Measurements from ENCODE around the gene NRIP2. TPM values are rescaled to one million over a fixed set of nuclear protein-coding genes. Genes with fewer than 3 reads are reported as not detected.

The NRIP2 gene
- total and polyA plus RNA-seq, 9 donors: 0.83 to 15.1 (median 6.3) TPM

GRCh38 chr12:2835691-2836403 lies 1.0 kb upstream of the NRIP2 start:
- no peaks in the 10 kb centered on the region for H3K36me3 ChIP-seq
- H3K9me3 ChIP-seq: no peaks in the 10 kb centered on the region
- 39 to 54% (median 51%) methylated on average over 4 of the region's 4 CpGs for WGBS, 3 donors
- TF ChIP-seq EP300 (IDR thresholded peaks at IDR 0.05): no peak
- TF ChIP-seq POLR2A (IDR thresholded peaks at IDR 0.05): no peak
- TF ChIP-seq CTCF (IDR thresholded peaks at IDR 0.05): no peak
- no peak for DNase-seq
- no peak overlapping the region for H3K27ac ChIP-seq
- intact Hi-C loops (cut with DNase I): loop anchor here in 1 of 4 donors (10.0 kb wide), 1 partner anchor 49 kb away; no protein-coding TSS in a partner anchor
- peaks cover 10% of the 10 kb centered on the region for H3K4me1 ChIP-seq (ENCODE audit: insufficient read depth)
- no peaks in the 10 kb centered on the region for H3K27me3 ChIP-seq
- H3K4me3 ChIP-seq: no peak overlapping the region

- no peaks in the 10 kb centered on the region for H3K27me3 ChIP-seq
- H3K27ac ChIP-seq: peak overlapping the region; percentile 60 to 61
- intact Hi-C loops (cut with DNase I): loop anchor here in 1 of 4 donors (10.0 kb wide), 1 partner anchor 51 kb away; no protein-coding TSS in a partner anchor
- no peaks in the 10 kb centered on the region for H3K36me3 ChIP-seq
- H3K4me3 ChIP-seq: no peak overlapping the region
- WGBS, 3 donors: 9 to 21% (median 18%) methylated on average over 9 of the region's 9 CpGs
- peaks cover 10% of the 10 kb centered on the region for H3K4me1 ChIP-seq (ENCODE audit: insufficient read depth)
- no peaks in the 10 kb centered on the region for H3K9me3 ChIP-seq
- TF ChIP-seq CTCF (IDR thresholded peaks at IDR 0.05) (no peak), EP300 (IDR thresholded peaks at IDR 0.05) (no peak), POLR2A (IDR thresholded peaks at IDR 0.05) (no peak)
- DNase-seq: peak in 1 of 5 donors; percentile 52
These were observed 1.0 kb downstream of the NRIP2 start for GRCh38 chr12:2833810-2834209.

GRCh38 chr12:2833327-2833726 lies 1.5 kb downstream of the NRIP2 start:
- Histone ChIP-seq H3K4me3 (no peak overlapping the region), H3K27ac (no peak overlapping the region), H3K36me3 (no peaks in the 10 kb centered on the region), H3K9me3 (no peaks in the 10 kb centered on the region), H3K4me1 (ENCODE audit: insufficient read depth) (peaks cover 10% of the 10 kb centered on the region), H3K27me3 (no peaks in the 10 kb centered on the region)
- TF ChIP-seq EP300 (IDR thresholded peaks at IDR 0.05) (no peak), CTCF (IDR thresholded peaks at IDR 0.05) (no peak), POLR2A (IDR thresholded peaks at IDR 0.05) (no peak)
- DNase-seq: no peak
- 25 to 35% (median 32%) methylated on average over 5 of the region's 5 CpGs for WGBS, 3 donors
- intact Hi-C loops (cut with DNase I): loop anchor here in 1 of 4 donors (10.0 kb wide), 1 partner anchor 51 kb away; no protein-coding TSS in a partner anchor

- no peaks in the 10 kb centered on the region for H3K27me3 ChIP-seq
- H3K27ac ChIP-seq: no peak overlapping the region
- H3K4me1 ChIP-seq (ENCODE audit: insufficient read depth): peaks cover 10% of the 10 kb centered on the region
- WGBS, 3 donors: 55 to 65% (median 58%) methylated on average over 6 of the region's 6 CpGs
- intact Hi-C loops (cut with DNase I): loop anchor here in 1 of 4 donors (10.0 kb wide), 1 partner anchor 52 kb away; no protein-coding TSS in a partner anchor
- no peaks in the 10 kb centered on the region for H3K9me3 ChIP-seq
- TF ChIP-seq EP300 (IDR thresholded peaks at IDR 0.05) (no peak), CTCF (IDR thresholded peaks at IDR 0.05) (no peak), POLR2A (IDR thresholded peaks at IDR 0.05) (no peak)
- no peak for DNase-seq
- no peak overlapping the region for H3K4me3 ChIP-seq
- H3K36me3 ChIP-seq: no peaks in the 10 kb centered on the region
These were observed 2.2 kb downstream of the NRIP2 start for GRCh38 chr12:2832550-2833127.
